Activated CD8-positive, alpha-beta T cell treated with anti-CD3 and anti-CD28 coated beads, Interleukin-2, amount 10 ng/mL, durations not matched to agents 7 days and 5 days (primary cell): Measurements from ENCODE around the gene NCAM1. TPM values are rescaled to one million over a fixed set of nuclear protein-coding genes. Genes with fewer than 3 reads are reported as not detected.
A peak's percentile ranks its signal among the peaks of the same experiment; 100 is the strongest.
"Not testable (repeated sequence)": the region's sequence is repeated elsewhere in the genome, so short reads cannot be mapped to it uniquely, and the experiment has no call there.

Experiments used
- ATAC-seq: fragments of 150-1000 bp; cut with Tn5 transposase; one replicate; pipeline ENCODE4 v1.10.0; 2021; ENCODE audit warnings: moderate library complexity
- CTCF ChIA-PET: fragments of 350-600 bp; sonication (Branson Sonifier 250); formaldehyde crosslinking; loops from one replicate; lab custom pipeline; 2021; ENCODE audit warnings: antibody characterized with exemption; lab: Charles Lee
- POLR2A ChIA-PET: fragments of 350-600 bp; sonication (Branson Sonifier 250); formaldehyde crosslinking; loops from one replicate; lab custom pipeline; 2021; ENCODE audit warnings: antibody characterized with exemption; lab: Charles Lee
- DNase-seq: peaks from one replicate; pipeline ENCODE4 v3.0.0-alpha.2; 2020
- H3K27ac Mint-ChIP-seq: one replicate; pipeline ENCODE4 v1.8.0; 2021; ENCODE audit warnings: mild to moderate bottlenecking, mixed read lengths
- H3K27me3 Mint-ChIP-seq: one replicate; pipeline ENCODE4 v1.8.0; 2021; ENCODE audit warnings: low read depth, mixed read lengths
- H3K36me3 Mint-ChIP-seq: one replicate; pipeline ENCODE4 v1.8.0; 2021; ENCODE audit warnings: low read depth, mixed read lengths
- H3K4me1 Mint-ChIP-seq: one replicate; pipeline ENCODE4 v1.8.0; 2021; ENCODE audit warnings: low read depth, mixed read lengths
- H3K4me3 Mint-ChIP-seq: one replicate; pipeline ENCODE4 v1.8.0; 2021; ENCODE audit warnings: mild to moderate bottlenecking, mixed read lengths
- H3K9me3 Mint-ChIP-seq: one replicate; pipeline ENCODE4 v1.8.0; 2022; ENCODE audit warnings: mixed read lengths; ENCODE audit not compliant: insufficient read depth
- total RNA-seq, 2 experiments: library from RNA; stranded (reverse); gene quantifications; one replicate each; pipeline ENCODE4 v1.2.3, GENCODE V29; 2021

The NCAM1 gene
- total RNA-seq: 1 to 10 TPM; 1.4 to 1.8 TPM

GRCh38 chr11:112961146-112961668, at the start of gene NCAM1:
TSS of gene NCAM1 (plus strand) at chr11:112961420.
- no peaks in the 10 kb centered on the region for H3K9me3 Mint-ChIP-seq
- H3K4me1 Mint-ChIP-seq: peaks cover 11% of the 10 kb centered on the region
- CTCF ChIA-PET: no interaction called here
- H3K4me3 Mint-ChIP-seq: peak within 1 kb of the TSS; percentile 74
- peaks cover 3% of the 10 kb centered on the region for H3K36me3 Mint-ChIP-seq
- POLR2A ChIA-PET: no interaction called here
- H3K27ac Mint-ChIP-seq: no peak within 1 kb of the TSS
- DNase-seq: peak; percentile 51
- H3K27me3 Mint-ChIP-seq: peaks cover 60% of the 10 kb centered on the region
- peak; percentile 71 for ATAC-seq

- H3K9me3 Mint-ChIP-seq: no peaks in the 10 kb centered on the region
- DNase-seq: no peak
- no peak overlapping the region for H3K27ac Mint-ChIP-seq
- no peaks in the 10 kb centered on the region for H3K4me1 Mint-ChIP-seq
- peaks cover 11% of the 10 kb centered on the region for H3K27me3 Mint-ChIP-seq
- ChIA-PET POLR2A (no interaction called here), CTCF (no interaction called here)
- H3K36me3 Mint-ChIP-seq: no peaks in the 10 kb centered on the region
- no peak overlapping the region for H3K4me3 Mint-ChIP-seq
- ATAC-seq: no peak
These were observed 38.6 kb upstream of the NCAM1 start for GRCh38 chr11:112922606-112923005.

- CTCF ChIA-PET, POLR2A ChIA-PET, H3K9me3 Mint-ChIP-seq, H3K4me3 Mint-ChIP-seq, H3K4me1 Mint-ChIP-seq, H3K27ac Mint-ChIP-seq, H3K36me3 Mint-ChIP-seq, H3K27me3 Mint-ChIP-seq, ATAC-seq, DNase-seq: not testable (repeated sequence)
These were observed 36.4 kb upstream of the NCAM1 start for GRCh38 chr11:112924836-112925235.

- ChIA-PET CTCF (no interaction called here), POLR2A (no interaction called here)
- H3K27ac Mint-ChIP-seq: no peak overlapping the region
- DNase-seq (no peak), ATAC-seq (no peak)
- no peaks in the 10 kb centered on the region for H3K36me3 Mint-ChIP-seq
- H3K9me3 Mint-ChIP-seq: no peaks in the 10 kb centered on the region
- H3K4me3 Mint-ChIP-seq: no peak overlapping the region
- peaks cover 12% of the 10 kb centered on the region for H3K27me3 Mint-ChIP-seq
- no peaks in the 10 kb centered on the region for H3K4me1 Mint-ChIP-seq
These were observed 35.5 kb upstream of the NCAM1 start for GRCh38 chr11:112925516-112926310.

GRCh38 chr11:112928136-112928535, 33.1 kb upstream of the NCAM1 start:
- no peak for DNase-seq
- CTCF ChIA-PET: no interaction called here
- Mint-ChIP-seq H3K9me3 (no peaks in the 10 kb centered on the region), H3K36me3 (no peaks in the 10 kb centered on the region), H3K27ac (no peak overlapping the region), H3K27me3 (peaks cover 9% of the 10 kb centered on the region), H3K4me3 (no peak overlapping the region), H3K4me1 (no peaks in the 10 kb centered on the region)
- no peak for ATAC-seq
- POLR2A ChIA-PET: no interaction called here

GRCh38 chr11:112929432-112929831, 31.8 kb upstream of the NCAM1 start:
- H3K27ac Mint-ChIP-seq: no peak overlapping the region
- no peaks in the 10 kb centered on the region for H3K36me3 Mint-ChIP-seq
- peaks cover 10% of the 10 kb centered on the region for H3K27me3 Mint-ChIP-seq
- no peaks in the 10 kb centered on the region for H3K9me3 Mint-ChIP-seq
- no peaks in the 10 kb centered on the region for H3K4me1 Mint-ChIP-seq
- ATAC-seq (no peak), DNase-seq (no peak)
- no peak overlapping the region for H3K4me3 Mint-ChIP-seq
- ChIA-PET CTCF (no interaction called here), POLR2A (no interaction called here)

- H3K27ac Mint-ChIP-seq: no peak overlapping the region
- H3K36me3 Mint-ChIP-seq: no peaks in the 10 kb centered on the region
- CTCF ChIA-PET: no interaction called here
- H3K4me1 Mint-ChIP-seq: no peaks in the 10 kb centered on the region
- no peak for ATAC-seq
- H3K9me3 Mint-ChIP-seq: no peaks in the 10 kb centered on the region
- peaks cover 23% of the 10 kb centered on the region for H3K27me3 Mint-ChIP-seq
- DNase-seq: no peak
- no peak overlapping the region for H3K4me3 Mint-ChIP-seq
- POLR2A ChIA-PET: no interaction called here
These were observed 29.5 kb upstream of the NCAM1 start for GRCh38 chr11:112931703-112932102.

GRCh38 chr11:112932593-112932992, 28.6 kb upstream of the NCAM1 start:
- ChIA-PET CTCF (no interaction called here), POLR2A (no interaction called here)
- Mint-ChIP-seq H3K4me1 (no peaks in the 10 kb centered on the region), H3K27me3 (peaks cover 24% of the 10 kb centered on the region), H3K27ac (no peak overlapping the region), H3K36me3 (no peaks in the 10 kb centered on the region), H3K4me3 (no peak overlapping the region), H3K9me3 (no peaks in the 10 kb centered on the region)
- DNase-seq: no peak
- no peak for ATAC-seq

GRCh38 chr11:112933970-112934369, 27.2 kb upstream of the NCAM1 start:
- no peaks in the 10 kb centered on the region for H3K36me3 Mint-ChIP-seq
- no peak overlapping the region for H3K4me3 Mint-ChIP-seq
- H3K4me1 Mint-ChIP-seq: no peaks in the 10 kb centered on the region
- H3K27ac Mint-ChIP-seq: no peak overlapping the region
- peaks cover 28% of the 10 kb centered on the region for H3K27me3 Mint-ChIP-seq
- ATAC-seq (no peak), DNase-seq (no peak)
- ChIA-PET POLR2A (no interaction called here), CTCF (no interaction called here)
- no peaks in the 10 kb centered on the region for H3K9me3 Mint-ChIP-seq

- no peak for DNase-seq
- CTCF ChIA-PET: no interaction called here
These were observed 20.1 kb upstream of the NCAM1 start for GRCh38 chr11:112941104-112941503.

GRCh38 chr11:112942966-112943643, 18.1 kb upstream of the NCAM1 start:
- Mint-ChIP-seq H3K4me3 (no peak overlapping the region), H3K36me3 (no peaks in the 10 kb centered on the region)
- CTCF ChIA-PET: no interaction called here

More at GRCh38 chr11:112941104-112941503, 20.1 kb upstream of the NCAM1 start:
- Mint-ChIP-seq H3K9me3 (no peaks in the 10 kb centered on the region), H3K4me3 (no peak overlapping the region), H3K27ac (no peak overlapping the region), H3K4me1 (no peaks in the 10 kb centered on the region), H3K27me3 (peaks cover 38% of the 10 kb centered on the region), H3K36me3 (no peaks in the 10 kb centered on the region)
- POLR2A ChIA-PET: no interaction called here
- ATAC-seq: no peak

GRCh38 chr11:112946866-112947265, 14.4 kb upstream of the NCAM1 start:
- Mint-ChIP-seq H3K27me3 (peaks cover 21% of the 10 kb centered on the region), H3K4me3 (no peak overlapping the region), H3K9me3 (no peaks in the 10 kb centered on the region), H3K4me1 (no peaks in the 10 kb centered on the region), H3K36me3 (no peaks in the 10 kb centered on the region), H3K27ac (no peak overlapping the region)
- DNase-seq (no peak), ATAC-seq (no peak)
- POLR2A ChIA-PET: no interaction called here
- CTCF ChIA-PET: no interaction called here

More at GRCh38 chr11:112942966-112943643, 18.1 kb upstream of the NCAM1 start:
- Mint-ChIP-seq H3K4me1 (no peaks in the 10 kb centered on the region), H3K9me3 (no peaks in the 10 kb centered on the region), H3K27ac (no peak overlapping the region), H3K27me3 (peaks cover 37% of the 10 kb centered on the region)
- DNase-seq (no peak), ATAC-seq (no peak)
- POLR2A ChIA-PET: no interaction called here
